ENCODE data around the gene STIL.
"Not testable (repeated sequence)": the region's sequence is repeated elsewhere in the genome, so short reads cannot be mapped to it uniquely, and the experiment has no call there.

Gene STIL

GRCh38 chr1:47212636-47213229, 101.2 kb downstream of the STIL start:
- Histone ChIP-seq H3K9ac (ENCODE audit: low read depth, low read length) (no peak overlapping the region), H3K9me3 (ENCODE audit: control insufficient read depth, insufficient read depth, low read length) (no peaks in the 10 kb centered on the region), H3K27me3 (ENCODE audit: control insufficient read depth, insufficient read depth, low read length) (peaks cover 83% of the 10 kb centered on the region), H3K4me1 (ENCODE audit: control insufficient read depth, insufficient read depth, low read length) (peaks cover 10% of the 10 kb centered on the region), H3K4me3 (ENCODE audit: low read depth, low read length) (no peak overlapping the region), H3K36me3 (ENCODE audit: control insufficient read depth, insufficient read depth, low read length) (no peaks in the 10 kb centered on the region)

- H3K9me3 ChIP-seq (ENCODE audit: control insufficient read depth, insufficient read depth, low read length): no peaks in the 10 kb centered on the region
- peaks cover 83% of the 10 kb centered on the region for H3K27me3 ChIP-seq (ENCODE audit: control insufficient read depth, insufficient read depth, low read length)
- no peak overlapping the region for H3K9ac ChIP-seq (ENCODE audit: low read depth, low read length)
- H3K4me1 ChIP-seq (ENCODE audit: control insufficient read depth, insufficient read depth, low read length): peaks cover 10% of the 10 kb centered on the region
- H3K4me3 ChIP-seq (ENCODE audit: low read depth, low read length): no peak overlapping the region
- no peaks in the 10 kb centered on the region for H3K36me3 ChIP-seq (ENCODE audit: control insufficient read depth, insufficient read depth, low read length)
These were observed 102.1 kb downstream of the STIL start for GRCh38 chr1:47211796-47212269.

- peaks cover 10% of the 10 kb centered on the region for H3K4me1 ChIP-seq (ENCODE audit: control insufficient read depth, insufficient read depth, low read length)
- peaks cover 81% of the 10 kb centered on the region for H3K27me3 ChIP-seq (ENCODE audit: control insufficient read depth, insufficient read depth, low read length)
- H3K9ac ChIP-seq (ENCODE audit: low read depth, low read length): no peak overlapping the region
These were observed 103.3 kb downstream of the STIL start for GRCh38 chr1:47210666-47211065.

GRCh38 chr1:47209725-47210325, 104.1 kb downstream of the STIL start:
- no peaks in the 10 kb centered on the region for H3K9me3 ChIP-seq (ENCODE audit: control insufficient read depth, insufficient read depth, low read length)
- H3K4me3 ChIP-seq (ENCODE audit: low read depth, low read length): no peak overlapping the region
- H3K9ac ChIP-seq (ENCODE audit: low read depth, low read length): no peak overlapping the region
- no peaks in the 10 kb centered on the region for H3K36me3 ChIP-seq (ENCODE audit: control insufficient read depth, insufficient read depth, low read length)
- peaks cover 80% of the 10 kb centered on the region for H3K27me3 ChIP-seq (ENCODE audit: control insufficient read depth, insufficient read depth, low read length)
- H3K4me1 ChIP-seq (ENCODE audit: control insufficient read depth, insufficient read depth, low read length): peaks cover 10% of the 10 kb centered on the region

More at GRCh38 chr1:47210666-47211065, 103.3 kb downstream of the STIL start:
- Histone ChIP-seq H3K9me3 (ENCODE audit: control insufficient read depth, insufficient read depth, low read length) (no peaks in the 10 kb centered on the region), H3K4me3 (ENCODE audit: low read depth, low read length) (no peak overlapping the region), H3K36me3 (ENCODE audit: control insufficient read depth, insufficient read depth, low read length) (no peaks in the 10 kb centered on the region)

- H3K27me3 ChIP-seq (ENCODE audit: control insufficient read depth, insufficient read depth, low read length): peaks cover 78% of the 10 kb centered on the region
- H3K4me3 ChIP-seq (ENCODE audit: low read depth, low read length): peak overlapping the region; percentile 33
- H3K4me1 ChIP-seq (ENCODE audit: control insufficient read depth, insufficient read depth, low read length): peaks cover 10% of the 10 kb centered on the region
- H3K36me3 ChIP-seq (ENCODE audit: control insufficient read depth, insufficient read depth, low read length): no peaks in the 10 kb centered on the region
- no peaks in the 10 kb centered on the region for H3K9me3 ChIP-seq (ENCODE audit: control insufficient read depth, insufficient read depth, low read length)
- no peak overlapping the region for H3K9ac ChIP-seq (ENCODE audit: low read depth, low read length)
These were observed 104.9 kb downstream of the STIL start for GRCh38 chr1:47209091-47209490.

- H3K9me3 ChIP-seq (ENCODE audit: control insufficient read depth, insufficient read depth, low read length): no peaks in the 10 kb centered on the region
These were observed 105.5 kb downstream of the STIL start for GRCh38 chr1:47208374-47208850.

GRCh38 chr1:47207803-47208373, 106.1 kb downstream of the STIL start:
- Histone ChIP-seq H3K36me3 (ENCODE audit: control insufficient read depth, insufficient read depth, low read length) (no peaks in the 10 kb centered on the region), H3K4me3 (ENCODE audit: low read depth, low read length) (peak overlapping the region; percentile 33), H3K9me3 (ENCODE audit: control insufficient read depth, insufficient read depth, low read length) (no peaks in the 10 kb centered on the region), H3K9ac (ENCODE audit: low read depth, low read length) (no peak overlapping the region), H3K27me3 (ENCODE audit: control insufficient read depth, insufficient read depth, low read length) (peaks cover 77% of the 10 kb centered on the region), H3K4me1 (ENCODE audit: control insufficient read depth, insufficient read depth, low read length) (peaks cover 10% of the 10 kb centered on the region)

More at GRCh38 chr1:47208374-47208850, 105.5 kb downstream of the STIL start:
- peaks cover 77% of the 10 kb centered on the region for H3K27me3 ChIP-seq (ENCODE audit: control insufficient read depth, insufficient read depth, low read length)
- H3K9ac ChIP-seq (ENCODE audit: low read depth, low read length): no peak overlapping the region
- peak overlapping the region; percentile 33 for H3K4me3 ChIP-seq (ENCODE audit: low read depth, low read length)
- H3K36me3 ChIP-seq (ENCODE audit: control insufficient read depth, insufficient read depth, low read length): no peaks in the 10 kb centered on the region
- H3K4me1 ChIP-seq (ENCODE audit: control insufficient read depth, insufficient read depth, low read length): peaks cover 10% of the 10 kb centered on the region

- Histone ChIP-seq H3K36me3 (ENCODE audit: control insufficient read depth, insufficient read depth, low read length) (no peaks in the 10 kb centered on the region), H3K27me3 (ENCODE audit: control insufficient read depth, insufficient read depth, low read length) (peaks cover 75% of the 10 kb centered on the region), H3K9me3 (ENCODE audit: control insufficient read depth, insufficient read depth, low read length) (no peaks in the 10 kb centered on the region), H3K4me3 (ENCODE audit: low read depth, low read length) (no peak overlapping the region), H3K4me1 (ENCODE audit: control insufficient read depth, insufficient read depth, low read length) (peaks cover 10% of the 10 kb centered on the region), H3K9ac (ENCODE audit: low read depth, low read length) (no peak overlapping the region)
These were observed 108.0 kb downstream of the STIL start for GRCh38 chr1:47205918-47206317.

- H3K9ac ChIP-seq (ENCODE audit: low read depth, low read length): not testable (repeated sequence)
These were observed 110.4 kb downstream of the STIL start for GRCh38 chr1:47203504-47203903.

GRCh38 chr1:47201179-47201578, 112.8 kb downstream of the STIL start:
- Histone ChIP-seq H3K4me1 (ENCODE audit: control insufficient read depth, insufficient read depth, low read length) (no peaks in the 10 kb centered on the region), H3K9ac (ENCODE audit: low read depth, low read length) (no peak overlapping the region), H3K27me3 (ENCODE audit: control insufficient read depth, insufficient read depth, low read length) (peaks cover 61% of the 10 kb centered on the region), H3K36me3 (ENCODE audit: control insufficient read depth, insufficient read depth, low read length) (no peaks in the 10 kb centered on the region), H3K9me3 (ENCODE audit: control insufficient read depth, insufficient read depth, low read length) (no peaks in the 10 kb centered on the region), H3K4me3 (ENCODE audit: low read depth, low read length) (no peak overlapping the region)

More at GRCh38 chr1:47203504-47203903, 110.4 kb downstream of the STIL start:
- peaks cover 72% of the 10 kb centered on the region for H3K27me3 ChIP-seq (ENCODE audit: control insufficient read depth, insufficient read depth, low read length)
- H3K4me1 ChIP-seq (ENCODE audit: control insufficient read depth, insufficient read depth, low read length); H3K36me3 ChIP-seq (ENCODE audit: control insufficient read depth, insufficient read depth, low read length); H3K9me3 ChIP-seq (ENCODE audit: control insufficient read depth, insufficient read depth, low read length); H3K4me3 ChIP-seq (ENCODE audit: low read depth, low read length): not testable (repeated sequence)

Measured in iPS-15b (cell line).